ENCODE data around the gene CARMIL1.

CARMIL1 gene

DNA sequence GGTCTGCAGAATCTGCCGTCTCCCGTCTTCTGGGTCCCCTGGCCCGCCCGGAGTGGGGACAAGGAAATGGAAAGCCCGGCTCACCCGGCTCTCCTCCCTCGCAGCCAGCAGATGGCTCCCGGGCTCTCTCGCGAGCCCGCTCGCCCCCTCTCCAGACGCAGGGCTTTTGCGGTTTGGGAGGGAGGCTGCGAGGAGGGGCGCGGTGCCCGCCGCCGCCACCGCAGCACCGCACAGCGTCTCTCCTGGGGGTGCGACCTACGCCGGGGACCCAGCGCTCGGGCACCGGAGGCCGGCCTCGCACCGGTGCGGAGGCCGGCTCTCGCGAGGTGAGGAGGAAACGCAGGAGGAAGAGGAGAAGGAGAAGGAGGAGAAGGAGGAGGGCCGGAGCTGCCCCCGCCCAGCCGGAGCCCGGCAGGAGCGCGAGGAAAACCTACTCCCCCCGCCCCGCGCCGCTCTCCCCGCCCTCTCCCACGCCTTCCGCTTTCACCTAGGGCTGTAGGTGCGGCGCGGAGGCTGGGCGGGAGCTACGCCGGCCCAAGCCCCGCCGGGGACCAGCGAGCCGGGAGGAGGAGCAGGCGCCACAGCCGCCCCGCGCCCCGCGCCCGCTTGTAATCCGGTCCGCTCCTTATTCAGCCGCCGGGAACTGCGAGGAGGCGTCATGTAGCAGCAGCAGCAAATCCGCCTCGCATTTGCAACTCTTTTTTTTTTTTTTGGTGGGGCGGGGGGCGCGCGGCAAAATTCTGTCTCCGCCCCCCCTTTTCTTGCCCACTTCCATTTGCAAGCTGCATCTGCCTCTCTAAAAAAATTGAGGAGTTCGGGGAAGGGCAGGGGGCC, at the start of gene CARMIL1:
TSS of gene CARMIL1 (plus strand) at position 461 of the 834 bp plus-strand sequence. CDS start 422 bp downstream, outside the sequence.
- peak; percentile 56 for TF ChIP-seq CTCF (IDR thresholded peaks at IDR 0.05; ENCODE audit: borderline replicate concordance, control extremely low read depth, extremely low read depth, insufficient read depth, missing control alignments)
- DNase-seq (ENCODE audit: low spot score), result peak; percentile 91
- in situ Hi-C loops (cut with MboI; ENCODE audit: low sequenced_read_pairs, unreplicated experiment), result no loop called here

- TF ChIP-seq CTCF (IDR thresholded peaks at IDR 0.05; ENCODE audit: borderline replicate concordance, control extremely low read depth, extremely low read depth, insufficient read depth, missing control alignments), result no peak
- in situ Hi-C loops (cut with MboI; ENCODE audit: low sequenced_read_pairs, unreplicated experiment), result no loop called here
- DNase-seq (ENCODE audit: low spot score), result no peak
Measured at GRCh38 chr6:25229671-25230321, 49.4 kb upstream of the CARMIL1 start.

DNA sequence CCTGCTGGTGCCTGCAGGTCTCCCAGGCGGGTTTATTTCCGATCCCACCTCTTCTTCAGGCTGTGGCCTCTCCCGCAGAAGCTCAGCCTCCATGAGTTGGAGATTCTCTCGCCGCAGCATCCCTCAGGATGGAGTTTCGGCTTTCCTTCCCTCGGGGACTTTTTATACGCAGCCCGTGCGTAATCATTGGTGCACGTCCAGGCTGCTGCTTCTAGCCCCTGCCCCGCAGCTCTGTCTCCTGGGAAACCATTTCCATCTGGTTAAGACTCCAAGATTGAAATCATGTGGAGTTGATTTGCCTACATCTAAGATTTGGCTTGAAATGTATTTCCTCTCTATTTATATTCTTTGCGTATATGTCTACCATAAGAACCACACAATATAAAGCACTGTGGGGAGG, 46.7 kb upstream of the CARMIL1 start:
- no peak for TF ChIP-seq CTCF (IDR thresholded peaks at IDR 0.05; ENCODE audit: borderline replicate concordance, control extremely low read depth, extremely low read depth, insufficient read depth, missing control alignments)
- in situ Hi-C loops (cut with MboI; ENCODE audit: low sequenced_read_pairs, unreplicated experiment), result no loop called here
- DNase-seq (ENCODE audit: low spot score), result no peak

DNA sequence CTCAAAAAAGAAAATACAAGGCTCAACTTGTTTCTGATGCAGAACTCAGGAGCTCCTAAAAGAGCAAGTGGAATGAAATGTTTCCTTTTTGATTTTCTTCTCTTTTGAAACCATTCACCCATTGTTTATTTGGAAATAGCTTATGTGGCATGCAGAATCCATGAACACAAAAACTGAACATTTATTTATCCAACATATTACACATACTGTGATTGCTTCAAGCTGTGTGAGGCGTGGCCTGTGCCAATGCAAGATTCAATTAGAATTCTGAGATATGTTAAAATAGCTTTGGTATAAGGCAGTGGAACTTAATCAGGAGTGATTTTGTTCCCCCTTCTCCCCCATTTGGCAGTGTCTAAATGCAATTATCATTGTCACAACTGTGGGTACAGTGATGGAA, 45.9 kb upstream of the CARMIL1 start:
- TF ChIP-seq CTCF (IDR thresholded peaks at IDR 0.05; ENCODE audit: borderline replicate concordance, control extremely low read depth, extremely low read depth, insufficient read depth, missing control alignments), result no peak
- in situ Hi-C loops (cut with MboI; ENCODE audit: low sequenced_read_pairs, unreplicated experiment), result no loop called here
- no peak for DNase-seq (ENCODE audit: low spot score)

DNA sequence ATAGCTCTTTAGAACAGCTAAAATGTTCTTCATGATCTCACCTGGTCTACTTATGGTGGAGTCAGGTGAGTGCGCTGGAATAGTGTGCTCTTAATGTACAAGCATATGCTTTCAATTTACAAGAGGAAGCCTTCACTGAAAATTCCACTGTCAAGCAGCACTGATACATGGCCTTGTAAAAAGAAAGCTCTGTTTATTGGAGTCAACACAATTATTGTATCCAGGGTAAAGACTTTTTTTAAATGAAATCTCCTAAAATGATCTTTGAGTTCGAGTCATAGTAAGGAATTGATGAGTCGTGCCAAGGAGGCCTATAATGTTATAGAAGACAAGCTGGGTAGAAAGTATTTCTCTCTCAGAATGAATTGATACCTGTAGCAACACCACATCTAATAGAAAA, 41.6 kb upstream of the CARMIL1 start:
- TF ChIP-seq CTCF (IDR thresholded peaks at IDR 0.05; ENCODE audit: borderline replicate concordance, control extremely low read depth, extremely low read depth, insufficient read depth, missing control alignments), result no peak
- no peak for DNase-seq (ENCODE audit: low spot score)
- in situ Hi-C loops (cut with MboI; ENCODE audit: low sequenced_read_pairs, unreplicated experiment), result no loop called here

GRCh38 chr6:25239059-25239458, 40.1 kb upstream of the CARMIL1 start:
- DNase-seq (ENCODE audit: low spot score), result no peak
- TF ChIP-seq CTCF (IDR thresholded peaks at IDR 0.05; ENCODE audit: borderline replicate concordance, control extremely low read depth, extremely low read depth, insufficient read depth, missing control alignments), result no peak

More at GRCh38 chr6:25239059-25239458, 40.1 kb upstream of the CARMIL1 start:
- in situ Hi-C loops (cut with MboI; ENCODE audit: low sequenced_read_pairs, unreplicated experiment), result no loop called here

All from GM13976 (cell line).